Endodermal cell (in vitro differentiated cells): ENCODE results near the gene SNRPA1. TPM values are rescaled to one million over a fixed set of nuclear protein-coding genes. Genes with fewer than 3 reads are reported as not detected.
"Not testable (repeated sequence)": the region's sequence is repeated elsewhere in the genome, so short reads cannot be mapped to it uniquely, and the experiment has no call there.

Experiments used
- DNase-seq: peaks from one replicate; pipeline ENCODE4 v3.0.0-alpha.2; 2017
- H3K27ac ChIP-seq: 2 replicates; pipeline ENCODE4 v1.5.1; 2013; ENCODE audit warnings: mild to moderate bottlenecking, low read depth, low read length, moderate library complexity
- H3K27me3 ChIP-seq: 2 replicates; pipeline ENCODE4 v1.6.1; 2013; ENCODE audit warnings: mild to moderate bottlenecking, low read length, moderate library complexity; ENCODE audit not compliant: insufficient read depth, control insufficient read depth, poor library complexity, severe bottlenecking
- H3K36me3 ChIP-seq: 2 replicates; pipeline ENCODE4 v1.7.0; 2013; ENCODE audit warnings: mild to moderate bottlenecking, low read length, moderate library complexity; ENCODE audit not compliant: control insufficient read depth, insufficient read depth
- H3K4me1 ChIP-seq: one replicate; pipeline ENCODE4 v1.7.0; 2013; ENCODE audit warnings: low read length; ENCODE audit not compliant: control insufficient read depth, insufficient read depth
- H3K4me3 ChIP-seq: 2 replicates; pipeline ENCODE4 v1.5.1; 2013; ENCODE audit warnings: mild to moderate bottlenecking, low read length, moderate library complexity
- H3K9ac ChIP-seq: 2 replicates; pipeline ENCODE4 v1.6.1; 2013; ENCODE audit warnings: mild to moderate bottlenecking, low read length, moderate library complexity; ENCODE audit not compliant: poor library complexity, severe bottlenecking; ENCODE audit errors: extremely low read depth
- H3K9me3 ChIP-seq: 2 replicates; pipeline ENCODE4 v1.6.1; 2013; ENCODE audit warnings: mild to moderate bottlenecking, low read length, moderate library complexity; ENCODE audit not compliant: control insufficient read depth
- H3K27ac Mint-ChIP-seq: 2 replicates; pipeline ENCODE4 v1.8.0; 2020; ENCODE audit warnings: mixed read lengths
- H3K27me3 Mint-ChIP-seq: 2 replicates; pipeline ENCODE4 v1.8.0; 2021; ENCODE audit warnings: mild to moderate bottlenecking, mixed read lengths; ENCODE audit not compliant: insufficient read depth
- H3K36me3 Mint-ChIP-seq: 2 replicates; pipeline ENCODE4 v1.8.0; 2020; ENCODE audit warnings: low read depth, mixed read lengths
- H3K4me1 Mint-ChIP-seq: 2 replicates; pipeline ENCODE4 v1.8.0; 2020; ENCODE audit warnings: mixed read lengths
- H3K4me3 Mint-ChIP-seq: 2 replicates; pipeline ENCODE4 v1.8.0; 2020; ENCODE audit warnings: mild to moderate bottlenecking, moderate library complexity, mixed read lengths
- H3K9me3 Mint-ChIP-seq: 2 replicates; pipeline ENCODE4 v1.8.0; 2020; ENCODE audit warnings: mild to moderate bottlenecking, mixed read lengths
- CTCF ChIP-seq: fragments of 200-600 bp; sonication (generic); conservative IDR thresholded peaks from 2 replicates; pipeline ENCODE4 v1.5.0; 2021; ENCODE audit warnings: antibody characterized with exemption, mild to moderate bottlenecking
- WGBS, 2 experiments: methylation state at CpG; one replicate each; pipeline versions ENCODE4 v1.1.5 to v1.1.7; 2013; ENCODE audit warnings: missing lambda C conversion rate in 2 of 2, mixed read lengths in 1 of 2; ENCODE audit not compliant: insufficient coverage in 1 of 2, insufficient read length in 1 of 2; 5-methylcytosine and 5-hydroxymethylcytosine counted together
- total RNA-seq, 2 donors: library from RNA; stranded (reverse); fragmentation: NEBNext Ultra II Directional in 1 of 2; extraction: Animal tissue kit (Norgen Biotek cat#: 25700) in 1 of 2; gene quantifications; 2 replicates in 1 of 2; 3 replicates in 1 of 2; pipeline ENCODE4 v1.2.1, GENCODE V29; 2021

Gene SNRPA1
- total RNA-seq, 2 donors from 2014 or later = 111 to 140 TPM

GRCh38 chr15:101337976-101338375 lies 42.9 kb upstream of the SNRPA1 start:
- peaks cover 10% of the 10 kb centered on the region for H3K9me3 ChIP-seq
- no peaks in the 10 kb centered on the region for H3K27me3 ChIP-seq
- 89 to 94% methylated on average over 1 to 7 of the region's 7 CpGs for WGBS, 2 experiments
- H3K4me3 ChIP-seq = no peak overlapping the region
- H3K27ac ChIP-seq = no peak overlapping the region
- Mint-ChIP-seq H3K27me3 (peaks cover 18% of the 10 kb centered on the region), H3K4me1 (peaks cover 13% of the 10 kb centered on the region), H3K4me3 (no peak overlapping the region), H3K36me3 (no peaks in the 10 kb centered on the region), H3K9me3 (peaks cover 12% of the 10 kb centered on the region), H3K27ac (no peak overlapping the region)
- H3K36me3 ChIP-seq = no peaks in the 10 kb centered on the region
- no peaks in the 10 kb centered on the region for H3K4me1 ChIP-seq
- peak; percentile 10 for DNase-seq
- TF ChIP-seq CTCF = no peak
- no peak overlapping the region for H3K9ac ChIP-seq

- H3K36me3 ChIP-seq, H3K9ac ChIP-seq, H3K27ac Mint-ChIP-seq, H3K36me3 Mint-ChIP-seq, H3K27ac ChIP-seq, H3K4me3 Mint-ChIP-seq, H3K27me3 ChIP-seq, H3K9me3 ChIP-seq, H3K4me1 ChIP-seq: not testable (repeated sequence)
- peak; percentile 35 for DNase-seq
- H3K27me3 Mint-ChIP-seq = peaks cover 43% of the 10 kb centered on the region
- 95 to 97% methylated on average over 4 to 8 of the region's 16 CpGs for WGBS, 2 experiments
- H3K4me3 ChIP-seq = peak overlapping the region; percentile 59
- peaks cover 13% of the 10 kb centered on the region for H3K4me1 Mint-ChIP-seq
- H3K9me3 Mint-ChIP-seq = peaks cover 12% of the 10 kb centered on the region
Measured at GRCh38 chr15:101333907-101334789, 39.1 kb upstream of the SNRPA1 start.

- Mint-ChIP-seq H3K4me1 (no peaks in the 10 kb centered on the region), H3K9me3 (peaks cover 12% of the 10 kb centered on the region), H3K27ac (no peak overlapping the region), H3K4me3 (no peak overlapping the region), H3K27me3 (peaks cover 49% of the 10 kb centered on the region), H3K36me3 (no peaks in the 10 kb centered on the region)
- Histone ChIP-seq H3K4me1 (no peaks in the 10 kb centered on the region), H3K27me3 (no peaks in the 10 kb centered on the region), H3K36me3 (no peaks in the 10 kb centered on the region), H3K9me3 (peaks cover 10% of the 10 kb centered on the region), H3K27ac (no peak overlapping the region), H3K9ac (no peak overlapping the region), H3K4me3 (no peak overlapping the region)
- WGBS, 2 experiments = 92 to 100% methylated on average over 3 to 7 of the region's 7 CpGs
- TF ChIP-seq CTCF = no peak
- peak; percentile 21 for DNase-seq
Measured at GRCh38 chr15:101332061-101332467, 37.0 kb upstream of the SNRPA1 start.
